GM12878 (cell line): ENCODE results near the gene ADAM15. TPM values are rescaled to one million over a fixed set of nuclear protein-coding genes. Genes with fewer than 3 reads are reported as not detected.

Experiments
- ATF3 ChIP-seq: IDR thresholded peaks from 2 replicates; pipeline ENCODE4 v1.6.1; 2011; ENCODE audit warnings: low read depth, mild to moderate bottlenecking, low read length, moderate library complexity, borderline replicate concordance; ENCODE audit errors: extremely low read depth
- BCL3 ChIP-seq: IDR thresholded peaks from 2 replicates; pipeline ENCODE4 v1.6.1; 2011; ENCODE audit warnings: borderline replicate concordance, low read depth, mild to moderate bottlenecking, moderate library complexity, low read length; ENCODE audit not compliant: insufficient read depth, poor library complexity, severe bottlenecking
- BCLAF1 ChIP-seq: fragments of 450-650 bp; IDR thresholded peaks from 2 replicates; pipeline ENCODE4 v1.6.1; 2017; ENCODE audit warnings: antibody characterized with exemption, mild to moderate bottlenecking, moderate library complexity
- BHLHE40 ChIP-seq, 2 experiments: fragments of 450-650 bp in 1 of 2; IDR thresholded peaks; 2 replicates each; pipeline ENCODE4 v1.6.1; 2011 to 2017; ENCODE audit warnings: low read depth in 2 of 2, borderline replicate concordance in 1 of 2, improper control_type of control experiment in 1 of 2, low read length in 1 of 2, mild to moderate bottlenecking in 1 of 2
- BRCA1 ChIP-seq: IDR thresholded peaks from 2 replicates; pipeline ENCODE4 v1.6.1; 2011; ENCODE audit warnings: low read depth, low read length, improper control_type of control experiment
- CHD2 ChIP-seq: IDR thresholded peaks from 2 replicates; pipeline ENCODE4 v1.6.1; 2011; ENCODE audit warnings: low read depth, low read length, improper control_type of control experiment, borderline replicate concordance
- CREB1 ChIP-seq: IDR thresholded peaks from 2 replicates; pipeline ENCODE4 v1.6.1; 2012; ENCODE audit warnings: low read depth, mild to moderate bottlenecking, inconsistent platforms
- DPF2 ChIP-seq: fragments of 450-650 bp; IDR thresholded peaks from 2 replicates; pipeline ENCODE4 v1.6.1; 2017; ENCODE audit warnings: mild to moderate bottlenecking
- E2F4 ChIP-seq: IDR thresholded peaks from 2 replicates; pipeline ENCODE4 v1.6.1; 2012; ENCODE audit warnings: low read depth, low read length, improper control_type of control experiment
- EED ChIP-seq: sonication (generic); IDR thresholded peaks from 2 replicates; pipeline ENCODE4 v1.6.1; 2016; ENCODE audit warnings: antibody characterized with exemption, low read depth
- ELK1 ChIP-seq: IDR thresholded peaks from 2 replicates; pipeline ENCODE4 v1.6.1; 2012; ENCODE audit warnings: low read depth, low read length, improper control_type of control experiment
- EZH2 ChIP-seq: IDR thresholded peaks from 2 replicates; pipeline ENCODE4 v1.6.1; 2012; ENCODE audit warnings: low read depth, mild to moderate bottlenecking, control low read depth, inconsistent platforms, low read length, borderline replicate concordance; ENCODE audit not compliant: control insufficient read depth
- FOS ChIP-seq: IDR thresholded peaks from 3 replicates; pipeline ENCODE4 v1.6.1; 2011; ENCODE audit warnings: borderline replicate concordance; ENCODE audit not compliant: insufficient read length; ENCODE audit errors: extremely low read depth
- FOXM1 ChIP-seq: IDR thresholded peaks from 2 replicates; pipeline ENCODE4 v1.6.1; 2012; ENCODE audit warnings: low read depth, mild to moderate bottlenecking, inconsistent platforms, low read length, moderate library complexity
- KAT2A ChIP-seq: conservative IDR thresholded peaks from 2 replicates; pipeline ENCODE4 v1.6.1; 2011; ENCODE audit warnings: low read depth, low read length; ENCODE audit not compliant: control insufficient read depth
- MEF2A ChIP-seq: IDR thresholded peaks from 2 replicates; pipeline ENCODE4 v1.6.1; 2011; ENCODE audit warnings: low read depth, mild to moderate bottlenecking, low read length, moderate library complexity; ENCODE audit not compliant: insufficient read depth
- MTA2 ChIP-seq: fragments of 450-650 bp; IDR thresholded peaks from 2 replicates; pipeline ENCODE4 v1.6.1; 2016; ENCODE audit warnings: low read depth, mild to moderate bottlenecking, moderate library complexity
- NFYA ChIP-seq: IDR thresholded peaks from 2 replicates; pipeline ENCODE4 v1.6.1; 2011; ENCODE audit warnings: low read depth, mild to moderate bottlenecking, low read length, improper control_type of control experiment, borderline replicate concordance
- NRF1 ChIP-seq: conservative IDR thresholded peaks from 2 replicates; pipeline ENCODE4 v1.6.1; 2011; ENCODE audit warnings: mild to moderate bottlenecking, low read depth, low read length, improper control_type of control experiment
- PML ChIP-seq: IDR thresholded peaks from 2 replicates; pipeline ENCODE4 v1.6.1; 2012; ENCODE audit warnings: low read length, inconsistent platforms
- POU2F2 ChIP-seq: IDR thresholded peaks from 3 replicates; pipeline ENCODE4 v1.6.1; 2011; ENCODE audit warnings: low read depth, mild to moderate bottlenecking, low read length, borderline replicate concordance
- RAD21 ChIP-seq: IDR thresholded peaks from 2 replicates; pipeline ENCODE4 v1.6.1; 2011; ENCODE audit warnings: mild to moderate bottlenecking, low read depth, low read length, moderate library complexity; ENCODE audit not compliant: insufficient read depth
- RFX5 ChIP-seq: IDR thresholded peaks from 2 replicates; pipeline ENCODE4 v1.6.1; 2011; ENCODE audit warnings: low read depth, low read length, improper control_type of control experiment
- SP1 ChIP-seq: IDR thresholded peaks from one replicate; pipeline ENCODE4 v1.6.1; 2011; ENCODE audit warnings: low read depth, low read length
- polyA plus RNA-seq, 11 experiments: library from polyadenylated mRNA; depleted of rRNA in 4 of 11; unstranded in 6 of 11; stranded (reverse) in 5 of 11; fragments of >200 nt; fragmentation: Nextera tagmentation in 4 of 11; fragmentation: Illumina TruSeq in 1 of 11; extraction: Ambion mirVana in 4 of 11; extraction: Trizol in 1 of 11; gene quantifications; 1 replicate in 1 of 11; 2 replicates in 10 of 11; pipeline versions ENCODE4 v1.2.1 to v1.2.3, GENCODE V29; 2011 to 2016; ENCODE audit warnings: inconsistent platforms in 2 of 11, missing spikeins in 2 of 11, low read depth in 1 of 11
- total RNA-seq, 4 experiments: library from RNA; depleted of rRNA in 3 of 4; stranded (reverse); fragments of >200 nt in 3 of 4; fragmentation: Illumina TruSeq in 1 of 4; extraction: Trizol in 1 of 4; gene quantifications; 2 replicates each; pipeline versions ENCODE4 v1.2.1 to v1.2.3, GENCODE V29; 2013 to 2021

Gene ADAM15
- total and polyA plus RNA-seq, 10 of the 15 experiments (the other 5 are each of a cell fraction or from before 2014, with no cell fraction given) = 0.29 to 38.8 (median 14.7) TPM

- TF ChIP-seq FOXM1 (no peak), NRF1 (no peak), SP1 (peak; percentile 76), EED (no peak), BCL3 (no peak), DPF2 (peak; percentile 72), MEF2A (no peak), MTA2 (no peak), EZH2 (no peak), BHLHE40 (IDR thresholded peaks at IDR 0.05; ENCODE audit: borderline replicate concordance in 1 of 2, low read depth in 2 of 2, low read length in 1 of 2) (0 out of 4 replicates have a peak, but pooled peaks of 1 of the 2 experiments have one; percentile 5), CHD2 (no peak), POU2F2 (no peak), BCLAF1 (no peak), KAT2A (no peak), NFYA (no peak), RFX5 (0 out of 2 replicates have a peak, but pooled peaks have one; percentile 24), ELK1 (no peak), PML (no peak), FOS (no peak), BRCA1 (no peak), CREB1 (peak; percentile 50; the same call in 1 of the 2 replicates), ATF3 (no peak), E2F4 (no peak), RAD21 (no peak)
These were observed 12.5 kb downstream of the ADAM15 start, which contains the start of gene EFNA4 (continued) for GRCh38 chr1:155063550-155064110.
